ENCODE results near the gene HDAC9.

HDAC9 gene

DNA sequence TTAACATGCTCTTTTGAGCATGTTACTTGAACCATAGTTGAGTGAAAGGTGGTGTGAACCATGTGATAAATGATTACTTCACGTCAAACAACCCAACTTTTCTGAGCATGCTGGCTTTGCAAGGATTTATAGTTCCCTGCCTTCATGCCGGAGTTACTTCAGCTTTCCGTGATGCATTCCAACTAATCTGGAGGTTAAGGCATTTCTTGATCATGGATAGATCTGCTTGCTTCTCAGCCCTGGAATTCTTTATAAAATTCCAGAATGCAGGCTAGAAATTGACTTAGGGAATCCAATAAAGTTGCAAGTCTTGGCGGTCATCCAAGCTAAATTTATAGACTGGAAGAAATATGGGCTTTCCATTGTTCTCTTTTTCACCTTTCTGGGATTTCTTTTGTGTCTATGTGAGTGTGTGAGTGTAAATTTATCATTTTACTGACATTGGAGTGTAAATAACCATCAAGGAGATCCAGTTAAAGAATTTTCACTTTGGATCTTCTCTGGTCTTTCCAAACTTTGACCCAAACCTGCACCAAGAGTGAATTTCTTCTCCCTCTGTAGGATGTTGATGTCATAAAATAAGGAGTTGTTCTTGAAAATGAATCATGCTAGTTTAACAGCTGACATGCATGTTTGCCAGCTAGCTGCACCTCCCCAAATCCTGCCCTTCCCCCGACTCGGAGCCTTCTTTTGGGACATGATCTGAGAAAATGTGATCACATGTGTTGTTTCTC is 332.9 kb downstream of the HDAC9 start (continued):
- TF ChIP-seq, protein P1, sequence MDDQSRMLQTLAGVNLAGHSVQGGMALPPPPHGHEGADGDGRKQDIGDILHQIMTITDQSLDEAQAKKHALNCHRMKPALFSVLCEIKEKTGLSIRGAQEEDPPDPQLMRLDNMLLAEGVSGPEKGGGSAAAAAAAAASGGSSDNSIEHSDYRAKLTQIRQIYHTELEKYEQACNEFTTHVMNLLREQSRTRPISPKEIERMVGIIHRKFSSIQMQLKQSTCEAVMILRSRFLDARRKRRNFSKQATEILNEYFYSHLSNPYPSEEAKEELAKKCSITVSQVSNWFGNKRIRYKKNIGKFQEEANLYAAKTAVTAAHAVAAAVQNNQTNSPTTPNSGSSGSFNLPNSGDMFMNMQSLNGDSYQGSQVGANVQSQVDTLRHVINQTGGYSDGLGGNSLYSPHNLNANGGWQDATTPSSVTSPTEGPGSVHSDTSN (CRISPR knock-in tag; IDR thresholded peaks at IDR 0.05): no peak
- TF ChIP-seq ZSCAN16 (tag by site-specific recombination; IDR thresholded peaks at IDR 0.05): no peak
- TF ChIP-seq, protein P2, sequence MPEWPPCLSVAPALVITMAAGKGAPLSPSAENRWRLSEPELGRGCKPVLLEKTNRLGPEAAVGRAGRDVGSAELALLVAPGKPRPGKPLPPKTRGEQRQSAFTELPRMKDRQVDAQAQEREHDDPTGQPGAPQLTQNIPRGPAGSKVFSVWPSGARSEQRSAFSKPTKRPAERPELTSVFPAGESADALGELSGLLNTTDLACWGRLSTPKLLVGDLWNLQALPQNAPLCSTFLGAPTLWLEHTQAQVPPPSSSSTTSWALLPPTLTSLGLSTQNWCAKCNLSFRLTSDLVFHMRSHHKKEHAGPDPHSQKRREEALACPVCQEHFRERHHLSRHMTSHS (tag by site-specific recombination; IDR thresholded peaks at IDR 0.05): no peak
- no peak for TF ChIP-seq ZNF10 (tag by site-specific recombination; IDR thresholded peaks at IDR 0.05)
- no peak for TF ChIP-seq ZNF48 (tag by site-specific recombination; IDR thresholded peaks at IDR 0.05)
- TF ChIP-seq YY1 (tag by site-specific recombination; IDR thresholded peaks at IDR 0.05): no peak
- TF ChIP-seq PRDM1 (tag by site-specific recombination; IDR thresholded peaks at IDR 0.05): no peak
- TF ChIP-seq, protein P3, sequence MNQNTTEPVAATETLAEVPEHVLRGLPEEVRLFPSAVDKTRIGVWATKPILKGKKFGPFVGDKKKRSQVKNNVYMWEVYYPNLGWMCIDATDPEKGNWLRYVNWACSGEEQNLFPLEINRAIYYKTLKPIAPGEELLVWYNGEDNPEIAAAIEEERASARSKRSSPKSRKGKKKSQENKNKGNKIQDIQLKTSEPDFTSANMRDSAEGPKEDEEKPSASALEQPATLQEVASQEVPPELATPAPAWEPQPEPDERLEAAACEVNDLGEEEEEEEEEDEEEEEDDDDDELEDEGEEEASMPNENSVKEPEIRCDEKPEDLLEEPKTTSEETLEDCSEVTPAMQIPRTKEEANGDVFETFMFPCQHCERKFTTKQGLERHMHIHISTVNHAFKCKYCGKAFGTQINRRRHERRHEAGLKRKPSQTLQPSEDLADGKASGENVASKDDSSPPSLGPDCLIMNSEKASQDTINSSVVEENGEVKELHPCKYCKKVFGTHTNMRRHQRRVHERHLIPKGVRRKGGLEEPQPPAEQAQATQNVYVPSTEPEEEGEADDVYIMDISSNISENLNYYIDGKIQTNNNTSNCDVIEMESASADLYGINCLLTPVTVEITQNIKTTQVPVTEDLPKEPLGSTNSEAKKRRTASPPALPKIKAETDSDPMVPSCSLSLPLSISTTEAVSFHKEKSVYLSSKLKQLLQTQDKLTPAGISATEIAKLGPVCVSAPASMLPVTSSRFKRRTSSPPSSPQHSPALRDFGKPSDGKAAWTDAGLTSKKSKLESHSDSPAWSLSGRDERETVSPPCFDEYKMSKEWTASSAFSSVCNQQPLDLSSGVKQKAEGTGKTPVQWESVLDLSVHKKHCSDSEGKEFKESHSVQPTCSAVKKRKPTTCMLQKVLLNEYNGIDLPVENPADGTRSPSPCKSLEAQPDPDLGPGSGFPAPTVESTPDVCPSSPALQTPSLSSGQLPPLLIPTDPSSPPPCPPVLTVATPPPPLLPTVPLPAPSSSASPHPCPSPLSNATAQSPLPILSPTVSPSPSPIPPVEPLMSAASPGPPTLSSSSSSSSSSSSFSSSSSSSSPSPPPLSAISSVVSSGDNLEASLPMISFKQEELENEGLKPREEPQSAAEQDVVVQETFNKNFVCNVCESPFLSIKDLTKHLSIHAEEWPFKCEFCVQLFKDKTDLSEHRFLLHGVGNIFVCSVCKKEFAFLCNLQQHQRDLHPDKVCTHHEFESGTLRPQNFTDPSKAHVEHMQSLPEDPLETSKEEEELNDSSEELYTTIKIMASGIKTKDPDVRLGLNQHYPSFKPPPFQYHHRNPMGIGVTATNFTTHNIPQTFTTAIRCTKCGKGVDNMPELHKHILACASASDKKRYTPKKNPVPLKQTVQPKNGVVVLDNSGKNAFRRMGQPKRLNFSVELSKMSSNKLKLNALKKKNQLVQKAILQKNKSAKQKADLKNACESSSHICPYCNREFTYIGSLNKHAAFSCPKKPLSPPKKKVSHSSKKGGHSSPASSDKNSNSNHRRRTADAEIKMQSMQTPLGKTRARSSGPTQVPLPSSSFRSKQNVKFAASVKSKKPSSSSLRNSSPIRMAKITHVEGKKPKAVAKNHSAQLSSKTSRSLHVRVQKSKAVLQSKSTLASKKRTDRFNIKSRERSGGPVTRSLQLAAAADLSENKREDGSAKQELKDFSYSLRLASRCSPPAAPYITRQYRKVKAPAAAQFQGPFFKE (tag by site-specific recombination; IDR thresholded peaks at IDR 0.05; ENCODE audit: borderline replicate concordance): no peak
- TF ChIP-seq, protein P4, sequence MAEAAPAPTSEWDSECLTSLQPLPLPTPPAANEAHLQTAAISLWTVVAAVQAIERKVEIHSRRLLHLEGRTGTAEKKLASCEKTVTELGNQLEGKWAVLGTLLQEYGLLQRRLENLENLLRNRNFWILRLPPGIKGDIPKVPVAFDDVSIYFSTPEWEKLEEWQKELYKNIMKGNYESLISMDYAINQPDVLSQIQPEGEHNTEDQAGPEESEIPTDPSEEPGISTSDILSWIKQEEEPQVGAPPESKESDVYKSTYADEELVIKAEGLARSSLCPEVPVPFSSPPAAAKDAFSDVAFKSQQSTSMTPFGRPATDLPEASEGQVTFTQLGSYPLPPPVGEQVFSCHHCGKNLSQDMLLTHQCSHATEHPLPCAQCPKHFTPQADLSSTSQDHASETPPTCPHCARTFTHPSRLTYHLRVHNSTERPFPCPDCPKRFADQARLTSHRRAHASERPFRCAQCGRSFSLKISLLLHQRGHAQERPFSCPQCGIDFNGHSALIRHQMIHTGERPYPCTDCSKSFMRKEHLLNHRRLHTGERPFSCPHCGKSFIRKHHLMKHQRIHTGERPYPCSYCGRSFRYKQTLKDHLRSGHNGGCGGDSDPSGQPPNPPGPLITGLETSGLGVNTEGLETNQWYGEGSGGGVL (tag by site-specific recombination; IDR thresholded peaks at IDR 0.05): no peak
- no peak for TF ChIP-seq ZNF777 (tag by site-specific recombination; IDR thresholded peaks at IDR 0.05; ENCODE audit: borderline replicate concordance)
- no peak for TF ChIP-seq MEIS1 (CRISPR knock-in tag; IDR thresholded peaks at IDR 0.05; ENCODE audit: borderline replicate concordance)
- no peak for TF ChIP-seq KLF17 (tag by site-specific recombination; IDR thresholded peaks at IDR 0.05)
- TF ChIP-seq PRDM4 (tag by site-specific recombination; IDR thresholded peaks at IDR 0.05): no peak
- TF ChIP-seq ZBTB7A (tag by site-specific recombination; IDR thresholded peaks at IDR 0.05; ENCODE audit: low read depth): no peak
- TF ChIP-seq TSHZ1 (tag by site-specific recombination; IDR thresholded peaks at IDR 0.05; ENCODE audit: borderline replicate concordance): no peak
- peak; percentile 60 for TF ChIP-seq WT1 (tag by site-specific recombination; IDR thresholded peaks at IDR 0.05)
- TF ChIP-seq ZNF549 (tag by site-specific recombination; IDR thresholded peaks at IDR 0.05): no peak
- no peak for TF ChIP-seq RBAK (tag by site-specific recombination; IDR thresholded peaks at IDR 0.05)
- TF ChIP-seq ZNF366 (tag by site-specific recombination; conservative IDR thresholded peaks at IDR 0.05): peak; percentile 21; the same call in 1 of the 2 replicates
- TF ChIP-seq ZBTB8A (tag by site-specific recombination; IDR thresholded peaks at IDR 0.05): no peak
- no peak for TF ChIP-seq ZNF529 (tag by site-specific recombination; IDR thresholded peaks at IDR 0.05; ENCODE audit: insufficient replicate concordance)
